HEK293T (cell line): ENCODE data around the gene MOK.

Source experiments
- CTBP1 ChIP-seq: fragments of 450-650 bp; IDR thresholded peaks from 2 replicates; pipeline ENCODE4 v1.6.1; 2016; ENCODE audit warnings: borderline replicate concordance
- FOXA1 ChIP-seq: fragments of 450-650 bp; IDR thresholded peaks from 2 replicates; pipeline ENCODE4 v1.6.1; 2016; ENCODE audit warnings: mild to moderate bottlenecking
- FOXM1 ChIP-seq: fragments of 450-650 bp; IDR thresholded peaks from 2 replicates; pipeline ENCODE4 v1.6.1; 2017; ENCODE audit warnings: mild to moderate bottlenecking, borderline replicate concordance
- L3MBTL2 ChIP-seq: fragments of 450-650 bp; conservative IDR thresholded peaks from 2 replicates; pipeline ENCODE4 v1.6.1; 2016; ENCODE audit warnings: mild to moderate bottlenecking
- NFRKB ChIP-seq: fragments of 450-650 bp; IDR thresholded peaks from 2 replicates; pipeline ENCODE4 v1.6.1; 2016; ENCODE audit warnings: mild to moderate bottlenecking, moderate library complexity
- SP1 ChIP-seq: fragments of 450-650 bp; IDR thresholded peaks from 2 replicates; pipeline ENCODE4 v1.6.1; 2017

DNA sequence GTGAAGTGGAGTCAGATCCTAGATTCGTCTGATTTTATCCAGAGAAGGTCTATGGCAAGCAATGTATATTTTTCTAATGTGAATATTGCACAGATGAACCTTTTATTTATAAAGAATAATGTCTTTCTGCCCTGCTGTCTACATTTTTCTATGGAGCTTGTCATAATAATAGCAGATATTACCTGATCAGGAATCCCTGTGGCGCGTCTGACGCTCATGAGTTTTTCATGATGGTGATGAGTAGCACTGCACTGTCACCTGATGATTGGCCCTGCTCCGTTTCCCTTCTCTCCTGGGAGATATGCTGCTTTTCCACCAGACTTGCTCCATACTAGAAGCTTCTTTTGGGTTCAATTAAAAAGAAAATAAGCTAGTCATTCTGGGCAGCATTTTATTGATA, 37.3 kb upstream of the MOK start:
- TF ChIP-seq FOXA1 = no peak
- no peak for TF ChIP-seq SP1
- no peak for TF ChIP-seq NFRKB
- no peak for TF ChIP-seq CTBP1
- TF ChIP-seq L3MBTL2 = no peak
- no peak for TF ChIP-seq FOXM1
